ENCODE measurements around the gene RFX2. TPM values are rescaled to one million over a fixed set of nuclear protein-coding genes. Genes with fewer than 3 reads are reported as not detected.

RFX2 gene
- total RNA-seq, 2 donors from 2014 or later: 12.7 to 16.1 TPM

DNA sequence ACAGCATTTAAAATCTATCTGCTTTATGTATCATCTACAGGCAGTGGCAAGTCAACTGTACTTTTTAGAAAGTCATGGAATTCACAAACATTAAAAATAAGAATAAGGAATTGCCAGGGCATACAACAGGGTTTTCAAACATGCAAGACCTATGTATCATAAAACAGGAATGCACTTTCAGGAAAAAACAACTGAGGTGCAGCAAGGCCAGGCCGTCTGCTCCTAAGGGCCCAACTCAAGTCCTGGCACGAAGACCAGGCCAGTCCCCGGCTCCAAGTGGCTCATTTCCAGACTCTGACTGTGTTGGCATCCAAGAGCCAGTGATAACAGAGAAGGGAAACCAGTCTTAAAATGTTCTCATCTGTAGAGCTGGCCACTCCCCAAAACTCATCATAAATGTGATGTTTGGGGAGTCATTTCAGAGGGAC, 7.1 kb downstream of the RFX2 start:
- DNase-seq (ENCODE audit: low spot score): peak; percentile 93
- TF ChIP-seq, protein P1, sequence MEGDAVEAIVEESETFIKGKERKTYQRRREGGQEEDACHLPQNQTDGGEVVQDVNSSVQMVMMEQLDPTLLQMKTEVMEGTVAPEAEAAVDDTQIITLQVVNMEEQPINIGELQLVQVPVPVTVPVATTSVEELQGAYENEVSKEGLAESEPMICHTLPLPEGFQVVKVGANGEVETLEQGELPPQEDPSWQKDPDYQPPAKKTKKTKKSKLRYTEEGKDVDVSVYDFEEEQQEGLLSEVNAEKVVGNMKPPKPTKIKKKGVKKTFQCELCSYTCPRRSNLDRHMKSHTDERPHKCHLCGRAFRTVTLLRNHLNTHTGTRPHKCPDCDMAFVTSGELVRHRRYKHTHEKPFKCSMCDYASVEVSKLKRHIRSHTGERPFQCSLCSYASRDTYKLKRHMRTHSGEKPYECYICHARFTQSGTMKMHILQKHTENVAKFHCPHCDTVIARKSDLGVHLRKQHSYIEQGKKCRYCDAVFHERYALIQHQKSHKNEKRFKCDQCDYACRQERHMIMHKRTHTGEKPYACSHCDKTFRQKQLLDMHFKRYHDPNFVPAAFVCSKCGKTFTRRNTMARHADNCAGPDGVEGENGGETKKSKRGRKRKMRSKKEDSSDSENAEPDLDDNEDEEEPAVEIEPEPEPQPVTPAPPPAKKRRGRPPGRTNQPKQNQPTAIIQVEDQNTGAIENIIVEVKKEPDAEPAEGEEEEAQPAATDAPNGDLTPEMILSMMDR (IDR thresholded peaks at IDR 0.05): no peak
- Histone ChIP-seq H3K4me3 (no peak overlapping the region), H3K9me3 (no peaks in the 10 kb centered on the region), H3K36me3 (no peaks in the 10 kb centered on the region), H3K27ac (peak overlapping the region; percentile 75 to 82), H3K27me3 (no peaks in the 10 kb centered on the region), H3K4me1 (peaks cover 0 to 68% of the 10 kb centered on the region in 2 donors)

DNA sequence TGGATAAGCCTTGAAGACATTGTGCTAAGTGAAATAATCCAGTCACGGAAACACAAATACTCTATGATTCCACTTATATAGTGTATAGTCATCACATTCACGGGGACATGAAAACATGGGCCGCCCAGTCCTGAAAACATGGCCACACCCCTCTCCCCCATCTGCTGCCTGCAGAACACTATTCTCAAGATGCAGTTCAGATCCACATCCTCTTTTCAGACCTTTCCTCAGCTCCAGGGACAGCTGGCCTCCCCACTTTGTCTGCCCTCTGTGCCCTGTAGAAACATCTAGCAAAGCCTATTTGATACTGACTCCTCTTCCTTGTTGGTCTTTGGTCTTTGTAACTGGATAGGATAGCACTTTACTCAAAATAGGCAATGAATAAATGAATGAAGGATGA, 8.3 kb downstream of the RFX2 start:
- TF ChIP-seq, protein P1 (IDR thresholded peaks at IDR 0.05): no peak
- Histone ChIP-seq H3K9me3 (no peaks in the 10 kb centered on the region), H3K4me1 (peaks cover 0 to 69% of the 10 kb centered on the region in 2 donors), H3K27me3 (no peaks in the 10 kb centered on the region), H3K36me3 (no peaks in the 10 kb centered on the region), H3K4me3 (no peak overlapping the region), H3K27ac (peak overlapping the region; percentile 75 to 82)
- no peak for DNase-seq (ENCODE audit: low spot score)

DNA sequence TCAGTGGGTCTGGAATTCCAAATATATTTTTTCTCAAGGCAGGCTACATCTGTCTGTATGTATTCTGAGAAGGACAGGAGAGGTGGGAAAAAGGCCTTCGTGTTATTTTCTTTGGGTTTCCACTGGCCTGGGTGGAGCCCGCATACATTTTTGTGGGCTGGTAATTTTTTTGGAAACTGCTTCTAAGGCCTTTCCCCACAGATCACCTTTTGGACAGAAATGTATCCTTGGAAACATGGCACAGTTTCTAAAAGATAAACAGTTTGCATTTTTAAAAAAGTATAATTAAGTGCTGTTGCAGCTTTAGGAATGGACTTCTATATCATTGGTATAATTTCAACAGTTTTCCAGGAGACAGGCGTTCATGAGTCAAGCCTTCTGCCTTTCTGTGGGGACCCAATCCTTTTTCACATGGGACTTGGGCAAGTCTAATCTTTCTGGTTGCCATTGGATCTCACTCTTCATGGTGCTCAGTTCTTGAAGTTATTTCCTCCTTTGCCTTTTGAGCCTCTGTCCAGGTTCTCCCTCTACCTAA, 8.9 kb downstream of the RFX2 start:
- no peaks in the 10 kb centered on the region for H3K36me3 ChIP-seq
- peaks cover 0 to 69% of the 10 kb centered on the region in 2 donors for H3K4me1 ChIP-seq
- H3K27me3 ChIP-seq: no peaks in the 10 kb centered on the region
- H3K27ac ChIP-seq: peak overlapping the region; percentile 66 to 82
- DNase-seq (ENCODE audit: low spot score): no peak
- TF ChIP-seq, protein P1 (IDR thresholded peaks at IDR 0.05): no peak
- H3K9me3 ChIP-seq: no peaks in the 10 kb centered on the region
- no peak overlapping the region for H3K4me3 ChIP-seq

DNA sequence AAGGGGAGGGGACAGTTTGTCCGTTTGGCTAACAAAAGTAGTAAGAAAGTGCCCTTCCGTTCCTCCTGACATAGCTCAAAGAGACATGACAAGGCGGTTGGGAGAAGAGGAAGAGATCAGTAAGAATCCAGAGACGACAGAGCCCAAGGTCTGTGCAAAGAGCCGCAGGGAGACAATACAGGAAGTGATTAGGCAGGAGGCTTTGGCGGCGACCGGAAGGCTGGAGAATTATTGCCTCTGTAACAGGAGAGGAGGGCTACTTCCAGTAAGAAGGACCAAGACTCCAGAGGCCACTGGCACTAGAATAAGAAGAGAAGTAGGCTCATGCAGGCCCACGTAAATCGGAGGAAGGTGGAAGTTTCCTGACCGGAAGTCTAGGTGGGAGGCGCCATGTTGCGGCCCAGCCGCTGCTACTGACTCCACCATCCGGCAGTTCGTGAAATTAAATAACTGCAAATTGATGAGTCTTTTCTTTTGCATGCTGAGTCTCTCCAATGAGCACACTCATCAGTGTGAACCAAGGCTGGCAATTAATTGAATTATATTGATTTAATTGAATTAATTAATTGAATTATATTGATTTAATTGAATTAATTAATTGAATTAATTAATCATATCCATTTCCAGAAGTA, 9.9 kb downstream of the RFX2 start:
- Histone ChIP-seq H3K9me3 (no peaks in the 10 kb centered on the region), H3K4me3 (peak overlapping the region in 1 of 2 donors; percentile 10), H3K4me1 (peaks cover 0 to 74% of the 10 kb centered on the region in 2 donors), H3K27ac (peak overlapping the region; percentile 66 to 82), H3K27me3 (no peaks in the 10 kb centered on the region), H3K36me3 (no peaks in the 10 kb centered on the region)
- TF ChIP-seq, protein P1 (IDR thresholded peaks at IDR 0.05): no peak
- no peak for DNase-seq (ENCODE audit: low spot score)

DNA sequence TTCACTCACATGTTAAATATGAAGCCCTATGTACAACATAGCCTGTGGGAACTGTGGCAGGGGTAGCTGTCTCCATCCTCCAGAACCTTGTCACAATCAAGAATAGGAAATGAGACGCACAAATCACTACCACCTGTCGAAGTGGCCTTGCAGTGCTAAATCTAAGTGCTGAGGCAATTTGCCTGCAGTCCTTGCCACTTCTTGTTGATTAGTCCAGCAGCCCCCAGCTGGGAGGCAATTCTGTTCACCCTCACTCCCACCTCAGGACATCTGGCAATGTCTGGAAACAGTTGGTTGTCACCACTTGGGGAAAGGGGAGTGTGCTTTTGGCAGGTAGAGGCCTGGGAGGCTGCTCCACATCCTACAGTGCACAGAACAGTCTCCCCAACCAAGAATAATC, 10.7 kb downstream of the RFX2 start:
- no peaks in the 10 kb centered on the region for H3K27me3 ChIP-seq
- no peak for DNase-seq (ENCODE audit: low spot score)
- H3K27ac ChIP-seq: peak overlapping the region; percentile 66 to 82
- H3K4me1 ChIP-seq: peaks cover 0 to 70% of the 10 kb centered on the region in 2 donors
- no peaks in the 10 kb centered on the region for H3K36me3 ChIP-seq
- no peak overlapping the region for H3K4me3 ChIP-seq
- TF ChIP-seq, protein P1 (IDR thresholded peaks at IDR 0.05): no peak
- H3K9me3 ChIP-seq: no peaks in the 10 kb centered on the region
